Vagina (tissue), 2 donors: Measurements from ENCODE around the gene HMHB1. TPM values are rescaled to one million over a fixed set of nuclear protein-coding genes. Genes with fewer than 3 reads are reported as not detected.

Experiments used
- DNase-seq, 2 donors: peaks; one replicate each; pipeline ENCODE4 v3.0.0-alpha.2; 2017; ENCODE audit errors: extremely low spot score in 2 of 2
- H3K27ac ChIP-seq: fragments of 200-600 bp; sonication (generic); one replicate; pipeline ENCODE4 v1.5.1; 2019
- H3K27me3 ChIP-seq: fragments of 200-600 bp; sonication (generic); one replicate; pipeline ENCODE4 v1.5.1; 2019
- H3K36me3 ChIP-seq, 2 donors: fragments of 200-600 bp; sonication (generic); one replicate each; pipeline ENCODE4 v1.5.1; 2017 to 2019
- H3K4me1 ChIP-seq: fragments of 200-600 bp; sonication (generic); one replicate; pipeline ENCODE4 v1.5.1; 2019
- H3K4me3 ChIP-seq, 2 donors: fragments of 200-600 bp; sonication (generic); 1 replicate in 1 of 2; 2 replicates in 1 of 2; pipeline ENCODE4 v1.5.1; 2016 to 2019
- H3K9me3 ChIP-seq: fragments of 200-600 bp; sonication (generic); one replicate; pipeline ENCODE4 v1.5.1; 2019
- POLR2A ChIP-seq, 2 donors: fragments of 450-650 bp; IDR thresholded peaks; one replicate each; pipeline ENCODE4 v1.6.1; 2017; ENCODE audit warnings: antibody characterized with exemption in 2 of 2, mild to moderate bottlenecking in 2 of 2, moderate library complexity in 2 of 2
- POLR2AphosphoS5 ChIP-seq, 2 donors: sonication (generic); formaldehyde crosslinking; IDR thresholded peaks; one replicate each; pipeline ENCODE4 v1.9.0; 2017; ENCODE audit warnings: antibody characterized with exemption in 2 of 2, mild to moderate bottlenecking in 2 of 2, low read depth in 1 of 2; ENCODE audit not compliant: insufficient read depth in 1 of 2
- intact Hi-C: fragments of 100-400 bp; cut with DNase I; formaldehyde crosslinking; loops from one replicate; pipeline ENCODE4 v1.15.1; 2023
- total RNA-seq: library from RNA; depleted of rRNA; stranded (reverse); fragments of >200 nt; gene quantifications from one replicate; pipeline ENCODE4 v1.2.3, GENCODE V29; 2016
- TF ChIP-seq, protein P1 (sequence below), 3 experiments: fragments of 450-650 bp in 2 of 3; fragments of 200-600 bp in 1 of 3; sonication (generic) in 1 of 3; IDR thresholded peaks; one replicate each; pipeline ENCODE4 v1.5.1; 2017 to 2019; ENCODE audit warnings: antibody characterized with exemption in 3 of 3, mild to moderate bottlenecking in 2 of 3, moderate library complexity in 2 of 3

Gene HMHB1
- total RNA-seq, 1 donor from 2014 or later: not detected

DNA sequence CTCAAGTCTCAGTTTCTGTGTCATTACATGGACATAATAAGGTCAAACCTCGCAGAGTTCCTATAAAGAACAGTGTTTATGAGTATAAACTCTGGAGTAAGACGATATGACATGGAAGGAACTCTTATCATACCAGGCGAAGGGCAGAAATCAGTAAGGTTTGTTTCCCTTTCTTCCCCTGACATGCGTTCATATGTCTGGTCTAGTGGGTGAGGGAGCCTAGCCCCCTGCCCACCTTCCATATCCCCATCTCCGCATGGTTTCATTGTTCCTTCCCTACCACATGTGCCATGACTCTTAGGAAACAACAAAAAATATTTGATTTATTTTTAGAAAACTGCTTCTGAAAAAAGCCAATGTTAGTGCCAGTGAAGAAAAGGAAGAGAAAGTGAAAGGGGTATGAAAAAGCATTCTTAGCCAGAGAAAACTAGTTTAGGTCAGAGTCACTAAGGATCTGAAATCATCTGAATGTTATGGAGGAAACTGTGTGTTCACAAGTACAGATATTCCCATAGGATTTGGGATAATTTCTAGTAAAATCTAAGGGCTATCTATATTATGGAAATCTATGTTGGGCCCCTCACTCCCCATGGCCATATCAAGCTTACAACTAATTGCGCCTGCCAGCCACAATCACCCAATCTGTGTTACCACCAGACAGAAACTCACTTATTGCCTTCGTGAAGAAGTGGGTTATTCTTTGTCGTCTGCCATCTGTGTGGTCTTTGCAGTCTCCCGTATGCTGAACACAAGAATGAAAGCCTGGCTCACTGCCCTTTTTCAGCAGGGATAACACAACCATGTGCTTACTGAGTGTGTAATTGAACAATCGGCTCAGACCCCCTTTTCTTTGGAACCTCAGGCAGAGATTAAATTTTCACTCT is 19.9 kb upstream of the HMHB1 start:
- H3K4me3 ChIP-seq: no peak overlapping the region
- no peaks in the 10 kb centered on the region for H3K36me3 ChIP-seq
- intact Hi-C loops: no loop called here
- H3K27me3 ChIP-seq: no peaks in the 10 kb centered on the region
- H3K4me1 ChIP-seq: no peaks in the 10 kb centered on the region
- H3K27ac ChIP-seq: no peak overlapping the region
- H3K9me3 ChIP-seq: no peaks in the 10 kb centered on the region
- DNase-seq: no peak
- TF ChIP-seq POLR2AphosphoS5 (IDR thresholded peaks at IDR 0.05; ENCODE audit: insufficient read depth in 1 of 2, low read depth in 1 of 2) (no peak), POLR2A (IDR thresholded peaks at IDR 0.05) (no peak)
- TF ChIP-seq, protein P1, sequence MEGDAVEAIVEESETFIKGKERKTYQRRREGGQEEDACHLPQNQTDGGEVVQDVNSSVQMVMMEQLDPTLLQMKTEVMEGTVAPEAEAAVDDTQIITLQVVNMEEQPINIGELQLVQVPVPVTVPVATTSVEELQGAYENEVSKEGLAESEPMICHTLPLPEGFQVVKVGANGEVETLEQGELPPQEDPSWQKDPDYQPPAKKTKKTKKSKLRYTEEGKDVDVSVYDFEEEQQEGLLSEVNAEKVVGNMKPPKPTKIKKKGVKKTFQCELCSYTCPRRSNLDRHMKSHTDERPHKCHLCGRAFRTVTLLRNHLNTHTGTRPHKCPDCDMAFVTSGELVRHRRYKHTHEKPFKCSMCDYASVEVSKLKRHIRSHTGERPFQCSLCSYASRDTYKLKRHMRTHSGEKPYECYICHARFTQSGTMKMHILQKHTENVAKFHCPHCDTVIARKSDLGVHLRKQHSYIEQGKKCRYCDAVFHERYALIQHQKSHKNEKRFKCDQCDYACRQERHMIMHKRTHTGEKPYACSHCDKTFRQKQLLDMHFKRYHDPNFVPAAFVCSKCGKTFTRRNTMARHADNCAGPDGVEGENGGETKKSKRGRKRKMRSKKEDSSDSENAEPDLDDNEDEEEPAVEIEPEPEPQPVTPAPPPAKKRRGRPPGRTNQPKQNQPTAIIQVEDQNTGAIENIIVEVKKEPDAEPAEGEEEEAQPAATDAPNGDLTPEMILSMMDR (IDR thresholded peaks at IDR 0.05): no peak

DNA sequence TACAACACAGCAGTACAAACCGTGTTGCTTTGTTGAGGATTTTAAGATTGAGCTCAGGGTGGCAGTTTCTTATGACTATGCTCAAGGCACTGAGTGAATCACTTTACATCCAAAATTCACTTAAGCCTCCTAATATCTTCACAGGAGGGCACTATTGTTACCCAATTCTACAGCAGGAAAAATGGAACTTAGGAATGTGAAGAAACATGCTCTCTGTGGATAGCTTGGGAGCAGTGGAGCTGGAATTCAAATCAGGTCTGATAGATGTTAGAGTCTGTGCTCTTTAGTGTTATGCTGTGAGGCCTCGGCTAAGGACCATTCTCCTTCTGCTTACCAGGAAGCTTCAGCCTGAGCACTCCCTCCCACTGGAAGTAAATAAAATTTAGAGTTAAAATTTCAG is 18.7 kb upstream of the HMHB1 start:
- Histone ChIP-seq H3K27ac (no peak overlapping the region), H3K4me3 (no peak overlapping the region), H3K27me3 (no peaks in the 10 kb centered on the region), H3K4me1 (no peaks in the 10 kb centered on the region), H3K9me3 (no peaks in the 10 kb centered on the region), H3K36me3 (no peaks in the 10 kb centered on the region)
- intact Hi-C loops: no loop called here
- TF ChIP-seq POLR2AphosphoS5 (IDR thresholded peaks at IDR 0.05; ENCODE audit: insufficient read depth in 1 of 2, low read depth in 1 of 2) (no peak), POLR2A (IDR thresholded peaks at IDR 0.05) (no peak)
- TF ChIP-seq, protein P1 (IDR thresholded peaks at IDR 0.05): no peak
- DNase-seq: no peak

DNA sequence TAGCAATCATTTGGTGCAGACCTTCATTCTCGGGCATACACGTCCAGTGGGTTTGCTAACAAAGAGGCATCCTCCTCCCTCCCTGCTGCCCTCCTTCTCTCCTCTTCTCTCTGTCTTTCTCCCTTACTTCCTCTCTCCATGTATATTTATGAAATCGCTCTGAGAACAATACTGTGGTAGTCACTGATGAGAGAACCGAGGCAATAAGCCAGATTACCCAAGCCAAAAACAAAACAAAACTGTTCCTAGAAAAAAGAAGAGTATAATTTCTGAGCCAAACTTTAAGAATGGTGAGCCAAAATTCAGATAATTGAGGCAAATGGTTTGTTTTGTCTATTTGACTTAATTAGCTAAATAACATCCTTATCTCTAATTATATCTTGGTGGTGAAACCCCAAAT is 15.8 kb upstream of the HMHB1 start:
- intact Hi-C loops: no loop called here
- no peaks in the 10 kb centered on the region for H3K9me3 ChIP-seq
- no peaks in the 10 kb centered on the region for H3K27me3 ChIP-seq
- H3K27ac ChIP-seq: no peak overlapping the region
- TF ChIP-seq POLR2AphosphoS5 (IDR thresholded peaks at IDR 0.05; ENCODE audit: insufficient read depth in 1 of 2, low read depth in 1 of 2) (no peak), POLR2A (IDR thresholded peaks at IDR 0.05) (no peak)
- TF ChIP-seq, protein P1 (IDR thresholded peaks at IDR 0.05): no peak
- DNase-seq: no peak
- H3K4me1 ChIP-seq: no peaks in the 10 kb centered on the region
- no peak overlapping the region for H3K4me3 ChIP-seq
- no peaks in the 10 kb centered on the region for H3K36me3 ChIP-seq

DNA sequence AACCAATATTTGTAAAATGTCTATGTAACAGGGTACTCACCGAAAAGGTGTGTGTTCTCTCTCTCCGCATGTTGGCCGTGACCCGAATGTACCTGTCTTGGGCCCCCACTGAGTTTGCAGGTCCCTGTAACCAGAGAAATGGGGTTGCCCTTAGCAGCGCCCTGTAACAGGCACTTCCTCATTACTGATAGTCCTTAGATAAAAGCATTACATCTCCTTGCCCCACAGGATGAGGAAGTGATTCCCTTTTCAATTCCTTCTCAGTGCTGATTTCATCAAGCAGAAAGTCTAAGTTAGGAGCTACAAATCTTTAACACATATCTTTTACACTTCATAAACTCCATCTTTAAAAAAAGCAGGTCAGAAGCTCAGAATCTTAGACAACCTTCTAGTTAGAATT is 15.2 kb upstream of the HMHB1 start:
- DNase-seq: no peak
- intact Hi-C loops: no loop called here
- no peaks in the 10 kb centered on the region for H3K9me3 ChIP-seq
- TF ChIP-seq POLR2AphosphoS5 (IDR thresholded peaks at IDR 0.05; ENCODE audit: insufficient read depth in 1 of 2, low read depth in 1 of 2) (no peak), POLR2A (IDR thresholded peaks at IDR 0.05) (no peak)
- TF ChIP-seq, protein P1 (IDR thresholded peaks at IDR 0.05): no peak
- no peaks in the 10 kb centered on the region for H3K27me3 ChIP-seq
- H3K36me3 ChIP-seq: no peaks in the 10 kb centered on the region
- no peak overlapping the region for H3K27ac ChIP-seq
- H3K4me1 ChIP-seq: no peaks in the 10 kb centered on the region
- H3K4me3 ChIP-seq: no peak overlapping the region

DNA sequence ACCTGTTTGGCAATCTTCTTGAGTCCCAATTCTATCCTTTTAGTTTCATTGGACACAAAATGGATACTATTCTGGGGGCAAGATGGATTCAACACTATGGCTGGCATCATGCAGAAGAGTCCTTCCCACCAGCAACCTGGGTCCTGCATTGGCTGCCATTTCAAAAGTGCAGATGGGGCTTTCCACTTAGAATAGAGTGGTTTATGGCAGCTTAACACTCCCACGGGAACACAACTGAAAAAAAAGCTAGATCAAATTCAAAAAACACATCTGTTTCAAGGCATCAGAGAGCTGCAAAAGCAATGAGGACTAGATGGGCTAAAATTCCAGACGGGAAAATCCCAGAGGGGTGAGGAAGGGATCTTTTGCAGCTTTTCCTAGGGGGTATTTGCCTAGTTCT is 11.2 kb upstream of the HMHB1 start:
- Histone ChIP-seq H3K4me1 (no peaks in the 10 kb centered on the region), H3K4me3 (no peak overlapping the region), H3K9me3 (no peaks in the 10 kb centered on the region), H3K36me3 (no peaks in the 10 kb centered on the region), H3K27ac (no peak overlapping the region), H3K27me3 (no peaks in the 10 kb centered on the region)
- TF ChIP-seq POLR2A (IDR thresholded peaks at IDR 0.05): no peak
- no peak for TF ChIP-seq POLR2AphosphoS5 (IDR thresholded peaks at IDR 0.05; ENCODE audit: insufficient read depth in 1 of 2, low read depth in 1 of 2)
- TF ChIP-seq, protein P1 (IDR thresholded peaks at IDR 0.05): no peak
- no peak for DNase-seq
- intact Hi-C loops: no loop called here
